Measurements from ENCODE around the gene CFAP61.

DNA sequence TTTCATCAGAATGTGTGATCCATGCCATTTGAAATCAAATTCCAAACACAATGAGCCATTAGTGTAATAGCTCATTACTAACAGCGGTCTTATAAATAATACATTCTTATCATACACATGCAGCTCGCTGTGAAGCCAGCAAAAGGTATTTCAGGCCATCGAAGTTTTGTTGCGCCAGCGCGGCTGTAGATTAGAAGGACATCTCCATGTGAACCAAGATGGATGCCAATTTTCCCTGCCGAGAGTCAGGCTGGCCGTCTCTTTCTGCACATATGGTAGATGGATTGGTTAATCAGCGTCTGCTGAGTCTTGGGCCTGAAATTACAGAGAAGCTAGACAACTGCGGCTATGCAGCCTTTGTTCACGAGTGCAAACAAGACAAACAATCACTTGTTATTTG, 44.1 kb downstream of the CFAP61 start:
- TF ChIP-seq, protein P1, sequence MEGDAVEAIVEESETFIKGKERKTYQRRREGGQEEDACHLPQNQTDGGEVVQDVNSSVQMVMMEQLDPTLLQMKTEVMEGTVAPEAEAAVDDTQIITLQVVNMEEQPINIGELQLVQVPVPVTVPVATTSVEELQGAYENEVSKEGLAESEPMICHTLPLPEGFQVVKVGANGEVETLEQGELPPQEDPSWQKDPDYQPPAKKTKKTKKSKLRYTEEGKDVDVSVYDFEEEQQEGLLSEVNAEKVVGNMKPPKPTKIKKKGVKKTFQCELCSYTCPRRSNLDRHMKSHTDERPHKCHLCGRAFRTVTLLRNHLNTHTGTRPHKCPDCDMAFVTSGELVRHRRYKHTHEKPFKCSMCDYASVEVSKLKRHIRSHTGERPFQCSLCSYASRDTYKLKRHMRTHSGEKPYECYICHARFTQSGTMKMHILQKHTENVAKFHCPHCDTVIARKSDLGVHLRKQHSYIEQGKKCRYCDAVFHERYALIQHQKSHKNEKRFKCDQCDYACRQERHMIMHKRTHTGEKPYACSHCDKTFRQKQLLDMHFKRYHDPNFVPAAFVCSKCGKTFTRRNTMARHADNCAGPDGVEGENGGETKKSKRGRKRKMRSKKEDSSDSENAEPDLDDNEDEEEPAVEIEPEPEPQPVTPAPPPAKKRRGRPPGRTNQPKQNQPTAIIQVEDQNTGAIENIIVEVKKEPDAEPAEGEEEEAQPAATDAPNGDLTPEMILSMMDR (IDR thresholded peaks at IDR 0.05) = no peak
- no peak for TF ChIP-seq POLR2A (IDR thresholded peaks at IDR 0.05; ENCODE audit: low read depth)
